NCI-H128 (cell line): ENCODE results near the gene CNNM4.
A peak's percentile ranks its signal among the peaks of the same experiment; 100 is the strongest.

Source experiments
- DNase-seq: peaks from one replicate; lab custom pipeline; 2025; ENCODE audit not compliant: unreplicated experiment; lab: John Stamatoyannopoulos, UW

The CNNM4 gene

GRCh38 chr2:96758987-96759386 is 1.7 kb upstream of the CNNM4 start:
- DNase-seq, result no peak

GRCh38 chr2:96759548-96759947 is 1.2 kb upstream of the CNNM4 start:
- no peak for DNase-seq

DNA sequence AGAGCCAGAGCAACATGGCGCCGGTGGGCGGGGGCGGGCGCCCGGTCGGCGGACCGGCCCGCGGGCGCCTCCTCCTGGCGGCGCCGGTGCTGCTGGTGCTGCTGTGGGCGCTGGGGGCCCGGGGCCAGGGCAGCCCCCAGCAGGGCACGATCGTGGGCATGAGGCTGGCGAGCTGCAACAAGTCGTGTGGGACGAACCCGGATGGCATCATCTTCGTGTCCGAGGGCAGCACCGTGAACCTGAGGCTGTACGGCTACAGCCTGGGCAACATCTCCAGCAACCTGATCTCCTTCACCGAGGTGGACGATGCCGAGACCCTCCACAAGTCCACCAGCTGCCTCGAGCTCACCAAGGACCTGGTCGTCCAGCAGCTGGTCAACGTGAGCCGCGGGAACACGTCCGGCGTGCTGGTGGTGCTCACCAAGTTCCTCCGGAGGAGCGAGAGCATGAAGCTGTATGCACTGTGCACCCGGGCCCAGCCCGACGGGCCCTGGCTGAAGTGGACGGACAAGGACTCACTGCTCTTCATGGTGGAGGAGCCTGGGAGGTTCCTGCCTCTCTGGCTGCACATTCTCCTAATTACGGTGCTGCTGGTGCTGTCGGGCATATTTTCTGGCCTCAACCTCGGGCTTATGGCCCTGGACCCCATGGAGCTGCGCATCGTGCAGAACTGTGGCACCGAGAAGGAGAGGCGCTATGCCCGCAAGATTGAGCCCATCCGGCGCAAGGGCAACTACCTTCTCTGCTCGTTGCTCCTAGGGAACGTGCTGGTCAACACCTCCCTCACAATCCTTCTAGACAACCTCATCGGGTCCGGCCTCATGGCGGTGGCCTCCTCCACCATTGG is 507 bp downstream of the CNNM4 start:
- DNase-seq, result no peak

GRCh38 chr2:96762529-96763311 is 2.0 kb downstream of the CNNM4 start:
- peak; percentile 15 for DNase-seq

GRCh38 chr2:96763511-96764252 is 3.0 kb downstream of the CNNM4 start:
- DNase-seq, result no peak

GRCh38 chr2:96764253-96764637 is 3.5 kb downstream of the CNNM4 start:
- DNase-seq, result no peak

GRCh38 chr2:96767135-96767871 is 6.6 kb downstream of the CNNM4 start:
- DNase-seq, result no peak

DNA sequence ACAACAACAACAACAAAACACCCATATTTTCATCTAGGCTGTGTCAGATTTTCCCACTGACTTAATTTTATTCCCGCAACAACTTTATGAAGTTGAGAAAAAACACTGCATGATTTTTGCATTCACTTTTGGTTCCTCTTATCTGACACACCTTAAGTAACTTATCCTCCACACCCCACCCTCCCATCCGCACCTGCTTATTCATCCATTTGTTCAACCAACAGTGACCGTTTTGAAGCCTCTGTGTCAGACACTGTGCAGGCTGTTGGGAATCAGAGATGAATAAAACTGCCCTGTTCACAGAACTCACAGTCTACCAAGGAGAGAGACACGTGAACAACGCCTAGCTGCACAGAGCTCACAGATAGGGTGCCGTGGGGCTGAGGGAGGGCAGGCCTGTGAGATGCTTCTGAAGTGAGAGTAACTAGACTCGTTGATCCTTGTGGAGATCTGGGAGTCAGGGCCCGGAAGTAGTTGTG is 7.4 kb downstream of the CNNM4 start:
- no peak for DNase-seq

- no peak for DNase-seq
Observed at GRCh38 chr2:96769814-96770213, 9.1 kb downstream of the CNNM4 start.

GRCh38 chr2:96770442-96771202 is 9.9 kb downstream of the CNNM4 start:
- DNase-seq, result no peak

- no peak for DNase-seq
Observed at GRCh38 chr2:96771796-96772618, 11.3 kb downstream of the CNNM4 start.

- no peak for DNase-seq
Observed at GRCh38 chr2:96772903-96773671, 12.4 kb downstream of the CNNM4 start.

- DNase-seq, result no peak
Observed at GRCh38 chr2:96773922-96774321, 13.2 kb downstream of the CNNM4 start.

DNA sequence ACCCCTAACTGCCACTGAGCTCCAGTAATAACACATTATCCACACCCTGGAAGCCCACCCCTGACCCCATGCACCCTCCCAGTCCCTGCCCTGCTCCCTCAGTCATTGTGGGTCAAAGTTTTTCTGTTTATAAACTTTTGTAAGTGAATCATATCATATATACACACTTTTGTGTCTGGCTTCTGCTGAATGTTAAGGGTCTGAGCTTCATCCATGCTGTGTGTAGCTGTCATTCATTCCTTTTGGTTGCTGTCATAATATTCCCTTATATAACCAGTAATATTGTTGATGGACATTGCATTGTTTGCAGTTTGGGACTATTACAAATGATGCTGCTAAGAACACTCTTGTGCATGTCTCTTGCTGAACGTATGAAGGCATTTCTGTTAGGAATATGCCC is 14.5 kb downstream of the CNNM4 start:
- no peak for DNase-seq

DNA sequence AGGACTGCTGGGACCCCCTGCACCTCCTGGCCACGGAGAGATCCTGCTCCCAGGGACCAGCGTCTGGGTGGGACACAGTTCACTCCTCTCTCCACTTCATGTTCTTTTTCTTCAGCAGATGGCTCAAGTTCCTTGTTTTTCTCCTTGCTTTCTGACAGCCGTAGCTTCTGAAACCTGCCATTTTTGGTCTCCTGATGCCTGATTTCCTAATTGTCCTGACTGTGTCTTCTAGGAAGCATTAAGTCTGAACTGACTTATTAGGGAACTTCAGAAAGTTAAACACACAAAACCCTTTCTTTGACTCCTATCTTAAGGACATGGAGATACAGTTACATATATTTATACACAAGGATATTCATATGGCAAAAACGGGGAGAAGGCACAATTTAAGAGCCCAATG is 22.7 kb downstream of the CNNM4 start:
- DNase-seq, result no peak

- no peak for DNase-seq
Observed at GRCh38 chr2:96787411-96787810, 26.7 kb downstream of the CNNM4 start.

DNA sequence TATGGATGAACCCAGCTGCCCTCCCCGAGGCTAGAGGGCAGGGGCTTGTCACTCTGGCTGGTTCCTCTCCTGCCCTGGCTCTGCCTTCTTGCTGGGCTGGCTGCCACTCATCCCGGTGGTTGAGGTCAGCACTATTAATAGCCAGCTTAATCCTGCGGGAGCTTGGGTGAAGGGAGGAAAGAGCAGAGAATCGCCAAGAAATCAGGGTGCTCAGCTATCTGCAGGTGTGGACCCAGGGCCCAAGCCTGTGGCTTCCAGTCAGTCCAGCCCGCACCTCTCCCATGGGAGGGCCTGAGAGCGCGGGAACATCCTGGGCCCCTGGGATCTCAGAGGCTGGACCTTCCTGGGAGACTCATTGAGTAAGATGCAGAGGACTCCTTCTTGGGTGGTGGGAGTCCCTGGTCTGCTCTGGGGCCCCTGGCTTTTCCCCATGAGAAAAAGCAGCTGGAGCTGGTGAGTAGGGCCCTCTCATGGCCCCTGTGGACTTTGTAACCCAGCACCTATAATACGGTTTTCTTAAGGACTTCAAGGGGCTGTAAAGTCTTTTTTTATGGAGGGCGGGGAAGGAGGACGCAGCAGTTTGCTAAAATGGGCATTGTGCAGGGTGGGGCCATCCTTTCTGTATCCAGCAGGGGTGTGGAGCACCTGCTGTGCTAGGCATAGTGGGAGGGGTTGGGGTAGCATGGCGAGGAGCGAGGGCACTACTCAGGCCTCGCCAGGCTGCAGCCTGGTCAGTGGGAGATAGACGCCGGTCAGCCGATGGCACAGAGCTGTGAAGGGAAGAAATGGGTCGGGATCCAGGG is 27.9 kb downstream of the CNNM4 start:
- no peak for DNase-seq

DNA sequence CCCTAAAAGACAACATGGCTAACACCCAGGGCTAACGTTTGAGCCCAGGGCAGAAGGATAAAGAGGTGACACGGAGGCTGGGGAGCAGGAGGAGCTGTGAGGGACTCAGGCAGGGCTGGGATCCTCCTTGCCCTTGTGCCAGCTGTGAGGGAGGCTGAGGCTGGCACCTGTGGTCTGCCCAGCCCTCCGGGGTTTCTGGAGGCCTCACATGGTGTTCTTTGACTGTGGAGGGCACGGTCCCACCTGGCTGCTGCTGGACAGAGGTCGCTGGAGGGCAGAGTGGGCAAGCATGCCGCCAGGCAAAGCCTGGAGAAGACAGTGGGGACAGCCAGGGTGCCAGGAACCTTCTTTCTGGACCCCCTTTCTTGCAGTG is 28.5 kb downstream of the CNNM4 start:
- DNase-seq, result no peak
